Skin epidermis (tissue), 12 donors: Measurements from ENCODE around the gene SEMA5A.

Experiments
- H3K27ac ChIP-seq, 21 experiments: fragments of 200-600 bp; sonication (generic) in 11 of 21; one replicate each; pipeline ENCODE4 v1.5.0; 2020; ENCODE audit warnings: mild to moderate bottlenecking in 3 of 21, inconsistent platforms in 2 of 21, moderate library complexity in 2 of 21
- H3K4me3 ChIP-seq, 7 experiments: fragments of 200-600 bp; sonication (generic) in 2 of 7; one replicate each; pipeline ENCODE4 v1.5.0; 2020; ENCODE audit warnings: inconsistent platforms in 2 of 7, mild to moderate bottlenecking in 2 of 7, moderate library complexity in 1 of 7

The SEMA5A gene

DNA sequence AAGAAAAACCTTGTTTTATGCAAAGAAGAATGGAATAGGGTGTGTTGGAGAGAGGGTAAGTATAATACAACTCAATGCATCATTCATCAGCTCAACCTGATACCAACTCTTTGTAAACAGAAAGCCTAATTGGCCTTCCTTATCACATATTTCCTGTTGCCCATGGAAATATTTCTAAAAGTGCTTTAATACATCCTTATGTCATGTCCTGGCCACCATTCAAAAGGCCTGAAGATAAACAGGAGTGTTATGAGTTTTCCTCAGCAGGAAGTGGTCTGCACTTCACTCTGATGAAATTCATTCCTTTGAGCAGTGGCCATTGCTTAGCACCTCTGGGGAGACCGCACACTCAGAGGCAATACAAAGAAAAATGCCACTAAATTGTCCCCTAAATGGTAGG is 511.2 kb downstream of the SEMA5A start:
- H3K4me3 ChIP-seq, result no peak overlapping the region

DNA sequence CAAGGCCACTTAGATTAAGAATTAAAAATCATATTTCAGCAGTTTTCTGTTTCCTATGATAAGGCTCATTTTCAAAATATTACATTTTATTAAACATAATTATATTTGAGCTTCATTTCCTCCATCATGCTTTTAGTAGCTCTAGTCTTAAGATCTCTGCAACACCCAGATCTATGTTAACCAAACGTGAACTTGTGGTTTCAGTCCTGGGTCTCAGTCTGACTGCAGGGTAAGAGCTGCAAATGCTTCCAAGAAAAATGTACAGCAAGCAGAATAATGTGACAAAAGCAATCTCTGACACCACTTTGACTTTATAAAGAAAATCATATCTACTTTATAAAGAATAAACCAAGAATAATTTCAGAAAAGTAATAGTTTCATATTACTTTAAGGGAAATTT is 512.4 kb downstream of the SEMA5A start:
- H3K27ac ChIP-seq, result no peak overlapping the region
- H3K4me3 ChIP-seq, result no peak overlapping the region

More for the DNA sequence above, 511.2 kb downstream of the SEMA5A start:
- H3K27ac ChIP-seq, result no peak overlapping the region

DNA sequence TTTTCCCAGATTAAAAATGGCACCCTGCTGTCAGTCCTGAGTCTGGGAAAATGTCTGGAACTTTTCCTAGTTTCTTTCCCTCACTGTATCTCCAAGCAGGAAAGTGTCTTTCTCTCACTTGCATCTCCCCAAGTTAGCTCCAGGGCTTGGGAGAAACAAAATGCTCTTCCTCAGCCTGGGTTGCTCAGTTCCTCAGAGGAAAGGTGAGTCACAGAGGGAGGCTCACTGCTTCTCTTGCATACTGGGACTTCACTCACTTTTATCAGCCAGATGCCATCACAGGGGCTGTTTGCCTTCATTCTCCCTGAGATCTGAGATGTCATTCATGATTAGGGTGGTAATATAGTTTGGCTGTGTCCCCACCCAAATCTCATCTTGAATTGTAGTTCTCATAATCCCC is 519.9 kb downstream of the SEMA5A start:
- H3K27ac ChIP-seq, result no peak overlapping the region
- H3K4me3 ChIP-seq, result no peak overlapping the region

DNA sequence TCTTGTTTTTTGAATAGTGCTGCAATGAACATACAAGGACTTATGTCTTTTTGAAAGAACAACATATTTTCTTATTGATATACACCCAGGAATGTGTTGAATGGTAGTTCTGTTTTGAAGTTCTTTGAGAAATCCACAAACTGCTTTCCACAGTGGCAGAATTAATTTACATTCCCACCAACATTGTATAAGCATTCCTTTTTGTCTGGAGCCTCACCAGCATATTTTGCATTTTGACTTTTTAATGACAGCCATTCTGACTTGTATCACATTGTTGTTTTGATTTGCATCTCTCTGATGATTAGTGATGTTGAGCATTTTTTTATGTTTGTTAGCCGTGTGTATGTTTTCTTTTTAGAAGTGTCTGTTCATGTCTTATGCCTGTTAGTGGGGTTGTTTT is 524.9 kb downstream of the SEMA5A start:
- Histone ChIP-seq H3K27ac (no peak overlapping the region), H3K4me3 (no peak overlapping the region)

DNA sequence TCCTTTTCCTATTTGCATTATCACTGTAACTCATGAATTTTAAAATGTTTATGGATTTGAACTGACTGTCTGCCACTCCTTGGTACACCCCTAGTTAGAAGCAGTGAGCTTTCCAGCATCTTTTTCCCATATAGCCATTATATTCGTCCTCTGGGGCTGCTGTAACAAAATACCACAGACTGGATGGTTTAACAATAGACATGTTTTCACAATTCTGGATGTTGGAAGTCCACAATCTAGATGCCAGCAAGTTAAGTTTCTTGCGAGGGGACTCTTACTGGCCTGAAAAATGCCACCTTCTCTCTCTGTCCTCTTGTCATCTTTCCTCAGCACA is 530.0 kb downstream of the SEMA5A start:
- H3K4me3 ChIP-seq, result no peak overlapping the region
- peak overlapping the region in 1 of 21 experiments; percentile 40 for H3K27ac ChIP-seq

DNA sequence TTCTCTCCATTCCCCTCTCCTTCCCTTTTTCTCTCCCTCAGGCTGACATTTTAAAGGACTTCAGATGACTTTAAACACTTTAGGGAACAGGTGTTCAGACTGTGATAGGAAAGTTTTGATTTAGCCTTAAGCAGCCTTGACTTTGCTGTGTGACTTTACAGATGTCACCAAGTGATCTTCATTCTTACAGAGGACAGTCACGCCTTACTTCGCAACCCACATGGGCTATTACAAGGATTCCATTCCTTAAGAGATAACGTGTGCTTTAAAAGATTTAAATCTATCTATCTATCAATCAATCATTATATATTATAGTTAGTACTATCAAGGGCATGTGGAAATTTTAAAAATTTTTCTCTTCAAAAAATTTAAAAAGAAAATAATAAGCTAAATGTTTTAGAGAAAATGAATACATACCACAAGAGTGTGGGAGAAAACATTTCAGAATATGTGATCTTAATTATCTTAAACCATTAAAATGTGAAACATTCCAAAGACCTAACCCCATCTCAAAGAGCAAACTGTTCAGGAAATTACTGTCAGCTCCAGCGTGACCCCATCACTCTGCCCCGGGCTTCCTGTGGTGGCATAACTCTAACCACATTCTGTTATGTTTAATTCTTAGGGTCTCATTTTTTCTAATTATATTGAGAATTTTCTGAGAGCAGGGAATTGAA is 530.5 kb downstream of the SEMA5A start:
- Histone ChIP-seq H3K27ac (peak overlapping the region in 1 of 21 experiments; percentile 34), H3K4me3 (no peak overlapping the region)

DNA sequence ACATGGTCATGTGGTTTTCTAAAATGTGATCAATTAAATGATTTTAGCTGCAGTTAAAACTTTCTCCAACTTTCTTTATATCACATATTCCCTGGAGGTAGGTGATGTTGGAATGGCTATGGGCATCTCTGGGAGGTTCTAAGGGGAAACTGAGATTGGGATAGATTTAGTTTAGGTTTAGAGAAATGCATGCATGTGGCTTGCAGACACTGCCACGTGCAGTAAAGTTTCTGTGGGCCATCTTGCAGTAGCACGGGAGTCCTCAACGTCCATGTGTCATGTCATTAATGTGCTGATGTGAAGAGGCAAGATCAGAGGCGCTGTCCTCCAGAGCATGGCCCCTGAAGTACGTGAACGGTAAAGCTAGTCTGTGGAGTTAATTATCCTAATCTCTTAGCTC is 532.7 kb downstream of the SEMA5A start:
- Histone ChIP-seq H3K4me3 (no peak overlapping the region), H3K27ac (no peak overlapping the region)

DNA sequence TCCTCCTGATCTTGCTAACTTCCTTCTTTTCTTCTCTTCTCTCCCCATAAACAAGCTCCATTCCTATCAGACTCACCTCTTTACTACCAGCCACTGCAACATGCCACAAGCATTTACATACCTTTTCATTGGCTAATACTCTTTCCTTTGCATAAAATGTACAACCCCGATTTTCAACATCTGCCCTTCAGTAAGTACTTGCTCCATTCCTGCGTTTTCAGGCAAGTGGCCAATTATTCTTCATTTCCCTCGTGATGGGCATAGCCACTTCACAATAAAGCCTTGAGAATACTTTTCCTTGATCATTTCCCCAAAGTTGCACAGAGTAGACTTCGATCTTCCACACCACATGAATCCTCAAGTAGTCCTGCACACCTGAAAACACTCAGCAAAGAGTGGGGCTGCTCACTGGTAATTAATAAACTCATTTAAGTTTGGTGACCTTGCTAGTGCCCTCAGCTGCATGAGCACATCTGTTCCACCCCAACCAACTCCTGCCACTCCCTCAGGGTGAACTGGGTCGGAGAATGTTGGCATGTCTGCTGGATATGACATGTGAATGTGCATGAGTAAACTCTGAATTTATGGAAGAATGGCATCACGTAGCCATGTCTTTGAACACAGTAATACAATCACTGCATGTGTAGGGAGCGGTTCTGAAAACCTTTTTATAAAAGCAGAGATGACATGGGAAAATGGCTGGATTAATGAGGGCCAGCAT is 535.8 kb downstream of the SEMA5A start:
- H3K4me3 ChIP-seq, result no peak overlapping the region
- no peak overlapping the region for H3K27ac ChIP-seq

DNA sequence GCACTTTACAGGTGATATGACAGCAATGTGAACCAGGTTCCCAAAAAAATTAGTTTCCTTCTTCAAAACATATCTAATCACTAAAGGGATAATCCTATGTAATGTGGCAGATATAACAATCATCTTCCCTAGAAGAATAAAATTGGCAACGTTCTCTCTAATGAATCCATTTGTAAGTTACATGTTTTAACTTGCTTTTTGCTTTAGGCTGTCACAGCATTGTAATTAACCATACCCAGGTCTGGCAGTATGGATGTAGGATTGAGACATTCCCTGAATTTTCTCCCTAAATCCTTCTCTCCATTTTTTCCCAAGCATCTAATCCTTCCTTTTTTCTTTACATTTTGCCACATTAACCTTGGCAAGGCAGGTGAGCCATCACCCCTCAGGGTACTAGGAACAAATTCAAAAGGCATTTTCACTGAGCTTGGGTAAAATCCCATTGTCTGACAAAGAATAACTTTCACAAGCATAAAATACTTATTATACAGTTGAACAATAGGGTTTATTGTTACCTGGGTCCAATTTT is 548.3 kb downstream of the SEMA5A start:
- H3K27ac ChIP-seq, result no peak overlapping the region
- no peak overlapping the region for H3K4me3 ChIP-seq

DNA sequence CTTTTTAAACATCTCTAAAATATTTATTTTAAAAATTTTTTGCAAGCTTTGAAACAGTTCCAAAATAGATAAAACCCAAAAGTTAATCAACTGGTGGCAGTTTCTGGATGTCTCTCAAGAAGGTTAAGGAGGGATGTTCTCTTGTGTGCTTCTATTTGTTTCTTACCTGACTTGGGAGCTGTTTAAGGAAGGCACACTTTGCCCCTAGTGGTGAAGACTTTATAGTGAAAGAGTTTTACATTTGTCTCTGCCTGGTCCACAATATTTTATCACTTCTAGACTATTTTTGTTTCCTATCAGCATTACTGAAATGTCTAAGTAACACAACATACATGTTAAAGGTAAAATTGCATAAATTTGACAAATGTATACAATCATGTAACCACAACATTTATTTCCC is 552.8 kb downstream of the SEMA5A start:
- H3K4me3 ChIP-seq, result no peak overlapping the region
- H3K27ac ChIP-seq, result no peak overlapping the region
